Measurements from ENCODE around the gene LIPJ.

DNA sequence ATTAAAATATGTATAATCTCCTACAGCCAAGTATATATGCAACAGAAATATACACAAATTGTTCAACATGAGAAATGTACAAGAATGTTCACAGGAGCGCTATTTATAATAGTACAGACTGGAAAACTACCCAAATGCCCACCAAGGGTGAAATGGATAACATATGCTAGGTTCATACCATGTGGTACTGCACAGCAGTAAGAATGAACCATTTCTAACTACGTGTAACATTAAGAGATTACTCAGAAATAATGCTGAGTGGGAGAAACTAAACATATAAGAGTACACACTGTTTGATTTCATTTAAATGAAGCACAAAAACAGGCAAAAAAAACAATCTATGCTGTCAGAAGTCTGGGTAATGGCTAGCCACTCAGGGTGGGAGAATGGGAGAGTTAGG lies 49.2 kb upstream of the LIPJ start:
- TF ChIP-seq ZBTB7A (IDR thresholded peaks at IDR 0.05; ENCODE audit: low read depth) (no peak), NFIC (IDR thresholded peaks at IDR 0.05) (no peak), TCF12 (IDR thresholded peaks at IDR 0.05; ENCODE audit: low read depth) (no peak), CREB1 (IDR thresholded peaks at IDR 0.05; ENCODE audit: low read depth) (no peak), RAD21 (IDR thresholded peaks at IDR 0.05; ENCODE audit: low read depth) (no peak)

All from Ishikawa (cell line).